SK-N-MC (cell line): ENCODE results near the gene GAS2.

ENCODE experiments used
- DNase-seq: peaks from one replicate; pipeline ENCODE4 v3.0.0-alpha.2; 2011; ENCODE audit warnings: low read depth, low spot score
- H3K27ac ChIP-seq: fragments of 200-600 bp; sonication (generic); 2 replicates; pipeline ENCODE4 v1.5.1; 2016; ENCODE audit warnings: mixed run types
- H3K36me3 ChIP-seq: fragments of 200-600 bp; sonication (generic); 2 replicates; pipeline ENCODE4 v1.6.1; 2017; ENCODE audit warnings: antibody characterized with exemption, low read length, mixed read lengths; ENCODE audit not compliant: insufficient read depth
- H3K4me3 ChIP-seq: fragments of 200-600 bp; sonication (generic); 2 replicates; pipeline ENCODE4 v1.5.1; 2016
- H3K9ac ChIP-seq: fragments of 200-600 bp; sonication (generic); 2 replicates; pipeline ENCODE4 v1.8.0; 2017; ENCODE audit warnings: mixed run types, mixed read lengths; ENCODE audit not compliant: insufficient read length
- H3K9me3 ChIP-seq: fragments of 200-600 bp; sonication (generic); 2 replicates; pipeline ENCODE4 v1.6.1; 2017; ENCODE audit warnings: low read depth, mild to moderate bottlenecking, antibody characterized with exemption, low read length, moderate library complexity, mixed read lengths
- EZH2 ChIP-seq: fragments of 200-600 bp; sonication (generic); IDR thresholded peaks from one replicate; pipeline ENCODE4 v1.6.1; 2017; ENCODE audit warnings: antibody characterized with exemption
- FOXP2 ChIP-seq: optimal IDR thresholded peaks from 2 replicates; pipeline ENCODE3; 2011; ENCODE audit warnings: mild to moderate bottlenecking, moderate library complexity; ENCODE audit not compliant: insufficient read depth; ENCODE audit errors: extremely low read length, control extremely low read depth
- POLR2AphosphoS5 ChIP-seq: IDR thresholded peaks from 2 replicates; pipeline ENCODE4 v1.6.1; 2012; ENCODE audit warnings: mild to moderate bottlenecking, low read depth, low read length, borderline replicate concordance

The GAS2 gene

DNA sequence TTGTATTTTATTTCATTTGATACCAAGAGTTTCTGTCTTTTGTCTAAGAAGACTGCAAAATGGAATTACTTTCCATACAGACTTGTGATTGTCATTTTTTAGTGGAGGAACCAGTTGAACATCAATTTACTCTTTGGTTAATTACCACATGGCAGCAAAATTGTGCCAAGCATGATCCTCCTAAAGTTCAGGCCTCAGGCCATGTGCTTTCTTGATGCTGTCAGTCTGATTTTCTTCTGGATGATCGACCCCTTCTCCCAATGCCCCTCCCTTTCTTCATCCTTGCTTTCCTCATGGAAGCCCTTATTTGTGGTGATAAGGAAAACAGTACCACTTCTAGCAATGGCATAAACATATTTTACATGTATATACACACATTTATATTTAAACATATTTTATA, 87.0 kb downstream of the GAS2 start:
- DNase-seq, result no peak
- no peak overlapping the region for H3K9ac ChIP-seq
- no peak overlapping the region for H3K27ac ChIP-seq
- no peaks in the 10 kb centered on the region for H3K36me3 ChIP-seq
- no peak overlapping the region for H3K4me3 ChIP-seq
- H3K9me3 ChIP-seq, result no peaks in the 10 kb centered on the region
- no peak for TF ChIP-seq FOXP2
- TF ChIP-seq POLR2AphosphoS5, result no peak
- no peak for TF ChIP-seq EZH2

GRCh38 chr11:22761066-22761465, 94.7 kb downstream of the GAS2 start:
- Histone ChIP-seq H3K36me3 (no peaks in the 10 kb centered on the region), H3K4me3 (no peak overlapping the region), H3K27ac (no peak overlapping the region), H3K9ac (no peak overlapping the region), H3K9me3 (no peaks in the 10 kb centered on the region)
- no peak for DNase-seq
- no peak for TF ChIP-seq EZH2

GRCh38 chr11:22763166-22763565, 96.8 kb downstream of the GAS2 start:
- no peak overlapping the region for H3K27ac ChIP-seq
- no peak for TF ChIP-seq EZH2
- TF ChIP-seq FOXP2, result no peak
- no peak for TF ChIP-seq POLR2AphosphoS5
- no peak overlapping the region for H3K4me3 ChIP-seq
- no peak overlapping the region for H3K9ac ChIP-seq
- no peaks in the 10 kb centered on the region for H3K36me3 ChIP-seq
- DNase-seq, result no peak
- no peaks in the 10 kb centered on the region for H3K9me3 ChIP-seq

DNA sequence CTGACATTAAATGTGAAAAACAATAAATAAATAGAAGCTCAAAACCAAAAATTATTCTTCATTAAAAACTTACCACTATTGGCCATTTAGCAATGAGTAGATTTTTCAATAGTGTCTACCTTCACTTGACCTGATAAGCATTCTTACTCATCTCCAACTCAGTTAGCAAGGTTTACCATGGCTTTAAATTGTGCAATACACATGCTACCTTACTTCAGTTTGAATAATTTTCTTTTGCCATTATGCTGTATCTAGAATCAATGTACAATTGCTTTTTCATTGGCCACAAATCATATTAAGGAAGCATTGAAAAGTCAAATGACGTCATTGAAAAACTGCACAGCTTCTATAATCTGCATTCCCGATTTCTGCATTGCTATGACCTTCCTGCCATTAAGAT, 98.3 kb downstream of the GAS2 start:
- Histone ChIP-seq H3K9me3 (no peaks in the 10 kb centered on the region), H3K9ac (no peak overlapping the region), H3K4me3 (no peak overlapping the region), H3K27ac (no peak overlapping the region), H3K36me3 (no peaks in the 10 kb centered on the region)
- no peak for DNase-seq
- TF ChIP-seq FOXP2 (no peak), POLR2AphosphoS5 (no peak), EZH2 (no peak)

DNA sequence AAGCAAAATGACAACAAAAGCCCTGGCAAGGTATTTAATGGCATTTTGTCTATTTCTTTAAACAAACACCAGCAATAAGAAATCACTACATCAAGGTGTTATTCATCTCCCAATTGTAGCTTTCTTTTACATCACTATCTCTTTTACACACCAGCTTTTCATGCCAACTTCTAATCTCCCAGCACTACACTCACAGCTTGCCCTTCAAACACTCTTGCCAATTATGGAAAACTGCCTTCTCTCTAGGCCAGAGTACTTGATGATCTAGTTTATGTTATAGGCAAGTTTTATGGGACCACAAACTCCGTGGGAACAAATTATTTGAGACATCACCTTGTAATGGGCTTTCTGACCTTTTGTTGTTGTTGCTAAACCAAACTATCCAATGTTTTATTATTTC, 101.9 kb downstream of the GAS2 start:
- no peaks in the 10 kb centered on the region for H3K9me3 ChIP-seq
- no peak overlapping the region for H3K27ac ChIP-seq
- H3K9ac ChIP-seq, result no peak overlapping the region
- DNase-seq, result no peak
- H3K4me3 ChIP-seq, result no peak overlapping the region
- no peaks in the 10 kb centered on the region for H3K36me3 ChIP-seq
- TF ChIP-seq FOXP2 (no peak), EZH2 (no peak), POLR2AphosphoS5 (no peak)

DNA sequence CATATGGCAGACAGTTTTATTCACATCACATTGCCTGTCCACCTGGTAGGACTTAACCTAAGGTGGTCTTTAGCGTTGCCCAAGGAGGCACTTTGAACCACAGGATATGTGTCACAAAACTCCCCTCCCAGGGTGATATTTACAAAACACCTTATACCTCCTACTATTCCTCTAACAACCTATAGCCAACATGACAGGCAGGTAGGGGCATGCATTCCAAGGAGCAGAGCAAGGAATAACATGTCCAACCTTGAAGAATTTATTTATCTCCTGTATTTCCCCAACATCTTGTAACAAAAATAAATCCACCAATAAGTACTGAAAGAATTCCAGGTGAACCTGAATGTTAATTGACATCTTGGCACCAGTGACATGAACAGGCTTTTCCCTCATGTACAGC, 102.7 kb downstream of the GAS2 start:
- Histone ChIP-seq H3K36me3 (no peaks in the 10 kb centered on the region), H3K27ac (no peak overlapping the region), H3K4me3 (no peak overlapping the region), H3K9ac (no peak overlapping the region), H3K9me3 (no peaks in the 10 kb centered on the region)
- no peak for DNase-seq
- TF ChIP-seq FOXP2 (no peak), EZH2 (no peak), POLR2AphosphoS5 (no peak)

DNA sequence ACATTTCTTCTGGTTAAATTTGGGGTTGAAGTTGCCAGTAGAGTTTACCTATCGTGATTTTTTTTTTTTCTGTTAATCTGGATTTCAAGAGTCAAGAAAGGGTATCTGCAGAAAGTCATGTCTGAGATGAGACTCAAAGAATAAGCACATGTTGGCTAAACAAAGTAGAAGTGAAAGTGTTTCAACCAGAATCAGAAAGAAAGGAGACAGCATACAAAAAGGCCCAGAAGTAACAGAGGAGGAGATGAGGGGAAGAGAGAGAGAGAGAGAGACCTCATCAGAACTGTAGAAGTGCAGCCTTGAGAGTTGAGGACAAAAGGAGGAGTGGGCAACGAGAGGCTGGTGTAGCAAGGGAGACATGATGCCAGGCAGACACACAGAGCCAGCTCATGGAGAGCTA, 108.3 kb downstream of the GAS2 start:
- H3K27ac ChIP-seq, result no peak overlapping the region
- H3K36me3 ChIP-seq, result no peaks in the 10 kb centered on the region
- H3K9me3 ChIP-seq, result no peaks in the 10 kb centered on the region
- H3K9ac ChIP-seq, result no peak overlapping the region
- no peak for DNase-seq
- TF ChIP-seq POLR2AphosphoS5 (no peak), EZH2 (no peak), FOXP2 (no peak)
- H3K4me3 ChIP-seq, result no peak overlapping the region

DNA sequence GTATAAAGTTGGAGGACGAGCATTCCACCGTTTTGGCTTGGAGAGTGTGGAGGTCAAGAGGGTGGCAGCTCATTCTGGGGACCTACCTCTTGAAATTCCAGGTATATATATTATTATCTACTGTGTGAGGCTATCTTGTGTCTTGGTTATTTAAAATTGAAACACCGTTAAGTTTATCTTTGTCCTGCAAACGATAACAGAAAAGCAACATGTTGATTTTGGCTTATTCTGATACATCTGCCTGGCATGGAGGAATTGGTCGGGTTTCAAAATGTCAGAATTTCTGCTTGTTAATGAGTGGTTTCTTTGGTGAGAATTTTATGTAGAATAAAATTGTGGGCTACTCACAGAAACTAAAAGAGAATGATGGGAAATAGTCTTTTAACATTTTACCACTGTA, 108.8 kb downstream of the GAS2 start:
- no peak overlapping the region for H3K9ac ChIP-seq
- no peaks in the 10 kb centered on the region for H3K36me3 ChIP-seq
- no peaks in the 10 kb centered on the region for H3K9me3 ChIP-seq
- no peak overlapping the region for H3K4me3 ChIP-seq
- DNase-seq, result no peak
- no peak for TF ChIP-seq FOXP2
- TF ChIP-seq EZH2, result no peak
- TF ChIP-seq POLR2AphosphoS5, result no peak
- H3K27ac ChIP-seq, result no peak overlapping the region

- H3K9ac ChIP-seq, result no peak overlapping the region
- DNase-seq, result no peak
- no peaks in the 10 kb centered on the region for H3K36me3 ChIP-seq
- TF ChIP-seq POLR2AphosphoS5 (no peak), FOXP2 (no peak), EZH2 (no peak)
- H3K27ac ChIP-seq, result no peak overlapping the region
- H3K9me3 ChIP-seq, result no peaks in the 10 kb centered on the region
- H3K4me3 ChIP-seq, result no peak overlapping the region
These were observed 112.2 kb downstream of the GAS2 start for GRCh38 chr11:22778642-22779041.
